Panc1 (cell line): ENCODE data around the gene BCR. TPM values are rescaled to one million over a fixed set of nuclear protein-coding genes. Genes with fewer than 3 reads are reported as not detected.

ENCODE experiments used
- ATAC-seq: fragments of 200-7000 bp; cut with Tn5 transposase; 2 replicates; pipeline ENCODE4 v1.9.1; 2020; ENCODE audit warnings: mild to moderate bottlenecking, moderate library complexity
- BruUV-seq: library from RNA; stranded (reverse); fragments of 400-500 nt; replicated peaks from 2 replicates; lab custom pipeline; 2021; lab: Mats Ljungman, UMichigan
- CTCF ChIA-PET: fragments of 300-600 bp; sonication (Branson Sonifier 250); formaldehyde crosslinking; loops from one replicate; lab custom pipeline; 2022; ENCODE audit warnings: antibody characterized with exemption; lab: Charles Lee
- POLR2A ChIA-PET: fragments of 300-600 bp; sonication (Branson Sonifier 250); formaldehyde crosslinking; loops from one replicate; lab custom pipeline; 2022; ENCODE audit warnings: antibody characterized with exemption; lab: Charles Lee
- DNase-seq: peaks from one replicate; pipeline ENCODE4 v3.0.0-alpha.2; 2010; ENCODE audit warnings: low read depth, low spot score
- H3K27ac ChIP-seq: 2 replicates; pipeline ENCODE4 v1.5.1; 2011; ENCODE audit warnings: mild to moderate bottlenecking, low read length, inconsistent platforms
- H3K27me3 ChIP-seq: fragments of 200-500 bp; sonication (Bioruptor generic); 2 replicates; pipeline ENCODE4 v1.6.0; 2014; ENCODE audit warnings: low read length, inconsistent platforms; ENCODE audit not compliant: control insufficient read depth, insufficient read depth
- H3K36me3 ChIP-seq: fragments of 200-500 bp; sonication (Bioruptor generic); 2 replicates; pipeline ENCODE4 v1.5.1; 2014; ENCODE audit warnings: inconsistent platforms, mild to moderate bottlenecking, low read length, moderate library complexity; ENCODE audit not compliant: control insufficient read depth, insufficient read depth
- H3K4me1 ChIP-seq: 2 replicates; pipeline ENCODE4 v1.5.1; 2011; ENCODE audit warnings: inconsistent platforms, mild to moderate bottlenecking, low read length, moderate library complexity; ENCODE audit not compliant: control insufficient read depth, insufficient read depth
- H3K4me3 ChIP-seq, 2 experiments: 2 replicates each; pipeline ENCODE4 v1.5.1; 2011 to 2012; ENCODE audit warnings: low read depth in 2 of 2, low read length in 2 of 2, mild to moderate bottlenecking in 2 of 2, inconsistent platforms in 1 of 2, moderate library complexity in 1 of 2
- H3K9me3 ChIP-seq: fragments of 200-500 bp; sonication (Bioruptor generic); 2 replicates; pipeline ENCODE4 v1.5.1; 2014; ENCODE audit warnings: low read depth, mild to moderate bottlenecking, inconsistent platforms, low read length, moderate library complexity; ENCODE audit not compliant: control insufficient read depth, insufficient read depth
- POLR2AphosphoS5 ChIP-seq: IDR thresholded peaks from 2 replicates; pipeline ENCODE4 v1.6.1; 2012; ENCODE audit warnings: mild to moderate bottlenecking, low read depth, low read length, moderate library complexity
- SIN3A ChIP-seq: IDR thresholded peaks from 2 replicates; pipeline ENCODE4 v1.6.1; 2012; ENCODE audit warnings: low read depth, mild to moderate bottlenecking, low read length, moderate library complexity, borderline replicate concordance; ENCODE audit not compliant: insufficient read depth
- TCF7L2 ChIP-seq: IDR thresholded peaks from 2 replicates; pipeline ENCODE4 v1.6.1; 2011; ENCODE audit warnings: mild to moderate bottlenecking, low read depth, low read length, inconsistent platforms
- in situ Hi-C: cut with HindIII; loops from 2 replicates; pipeline ENCODE4 v1.10.0; 2016; ENCODE audit warnings: low sequenced_read_pairs, low pct_unique_long_range_greater_than_20kb
- intact Hi-C: fragments of 100-400 bp; cut with micrococcal nuclease; formaldehyde crosslinking; loops from one replicate; pipeline ENCODE4 v1.10.0; 2022; ENCODE audit not compliant: unreplicated experiment
- total RNA-seq: library from RNA; stranded (reverse); gene quantifications from one replicate; pipeline ENCODE4 v1.2.1, GENCODE V29; 2021; ENCODE audit not compliant: unreplicated experiment
- TF ChIP-seq, protein P1 (sequence below), 2 experiments: IDR thresholded peaks; 2 replicates each; pipeline ENCODE4 v1.6.1; 2011 to 2012; ENCODE audit warnings: low read depth in 2 of 2, control low read depth in 1 of 2, low read length in 1 of 2, mild to moderate bottlenecking in 1 of 2, moderate library complexity in 1 of 2; ENCODE audit not compliant: insufficient read depth in 1 of 2
- TF ChIP-seq, protein P2 (sequence below): fragments of 450-650 bp; IDR thresholded peaks from 2 replicates; pipeline ENCODE4 v1.5.1; 2017; ENCODE audit warnings: mild to moderate bottlenecking

BCR gene
- total RNA-seq, 1 experiment from 2014 or later: 32.1 TPM

DNA sequence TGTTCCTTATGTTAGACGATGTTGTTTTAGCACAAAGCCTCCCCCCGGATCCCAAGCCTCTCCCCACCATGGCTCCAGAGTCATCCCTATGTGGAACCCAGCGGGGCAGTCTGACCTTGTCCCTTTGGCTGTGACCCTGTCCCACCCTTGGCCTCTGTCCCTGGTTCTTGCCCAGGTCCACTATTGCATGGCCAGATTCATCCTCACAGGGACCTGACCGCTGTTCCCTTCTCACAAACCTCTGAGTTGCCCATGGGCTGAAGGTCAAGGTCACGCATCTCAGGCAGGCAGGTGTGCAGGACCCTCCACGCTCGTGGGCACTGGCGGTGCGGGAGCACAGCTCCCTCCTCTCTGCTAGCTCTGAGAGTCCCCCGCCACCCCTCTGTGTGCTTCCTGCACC, 39.0 kb downstream of the BCR start:
- CTCF ChIA-PET: interaction anchor here (0.6 kb wide), 1 partner anchor 670 kb away, joined by 5 read pairs; no protein-coding TSS in a partner anchor
- intact Hi-C loops: no loop called here

DNA sequence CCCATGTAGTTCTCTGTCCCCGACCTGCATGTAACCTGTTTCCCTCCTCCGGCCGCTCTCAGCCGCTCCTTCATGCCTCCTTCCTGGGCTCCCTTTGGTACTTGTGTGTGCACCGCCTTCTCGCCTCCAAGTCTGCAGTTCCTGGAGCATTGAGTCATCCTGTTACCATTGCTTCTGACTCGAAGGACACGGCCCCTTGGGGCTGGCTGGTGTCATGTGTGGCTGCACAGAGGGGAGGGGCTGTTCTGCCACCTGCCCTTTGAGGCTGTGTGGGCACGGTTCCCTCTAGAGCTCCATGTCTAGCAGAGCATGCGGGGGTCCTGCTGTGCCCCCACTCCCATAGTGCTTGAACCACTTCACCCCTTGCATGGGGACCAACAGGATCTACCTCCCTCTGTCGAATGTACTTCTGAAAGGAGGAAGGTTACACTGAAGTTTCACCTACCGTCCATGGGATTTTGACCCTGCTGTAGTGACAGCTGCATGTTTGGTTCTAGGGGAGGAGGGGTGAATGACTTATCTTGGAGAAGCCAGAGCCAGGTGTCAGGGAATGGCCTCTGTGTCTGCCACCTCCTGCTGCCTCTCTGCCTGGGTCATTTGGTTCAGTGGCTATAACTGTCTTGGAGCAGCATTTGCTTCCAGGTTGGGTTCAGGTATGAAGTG, 39.6 kb downstream of the BCR start:
- TF ChIP-seq SIN3A (no peak), TCF7L2 (no peak), POLR2AphosphoS5 (no peak)
- TF ChIP-seq, protein P1, sequence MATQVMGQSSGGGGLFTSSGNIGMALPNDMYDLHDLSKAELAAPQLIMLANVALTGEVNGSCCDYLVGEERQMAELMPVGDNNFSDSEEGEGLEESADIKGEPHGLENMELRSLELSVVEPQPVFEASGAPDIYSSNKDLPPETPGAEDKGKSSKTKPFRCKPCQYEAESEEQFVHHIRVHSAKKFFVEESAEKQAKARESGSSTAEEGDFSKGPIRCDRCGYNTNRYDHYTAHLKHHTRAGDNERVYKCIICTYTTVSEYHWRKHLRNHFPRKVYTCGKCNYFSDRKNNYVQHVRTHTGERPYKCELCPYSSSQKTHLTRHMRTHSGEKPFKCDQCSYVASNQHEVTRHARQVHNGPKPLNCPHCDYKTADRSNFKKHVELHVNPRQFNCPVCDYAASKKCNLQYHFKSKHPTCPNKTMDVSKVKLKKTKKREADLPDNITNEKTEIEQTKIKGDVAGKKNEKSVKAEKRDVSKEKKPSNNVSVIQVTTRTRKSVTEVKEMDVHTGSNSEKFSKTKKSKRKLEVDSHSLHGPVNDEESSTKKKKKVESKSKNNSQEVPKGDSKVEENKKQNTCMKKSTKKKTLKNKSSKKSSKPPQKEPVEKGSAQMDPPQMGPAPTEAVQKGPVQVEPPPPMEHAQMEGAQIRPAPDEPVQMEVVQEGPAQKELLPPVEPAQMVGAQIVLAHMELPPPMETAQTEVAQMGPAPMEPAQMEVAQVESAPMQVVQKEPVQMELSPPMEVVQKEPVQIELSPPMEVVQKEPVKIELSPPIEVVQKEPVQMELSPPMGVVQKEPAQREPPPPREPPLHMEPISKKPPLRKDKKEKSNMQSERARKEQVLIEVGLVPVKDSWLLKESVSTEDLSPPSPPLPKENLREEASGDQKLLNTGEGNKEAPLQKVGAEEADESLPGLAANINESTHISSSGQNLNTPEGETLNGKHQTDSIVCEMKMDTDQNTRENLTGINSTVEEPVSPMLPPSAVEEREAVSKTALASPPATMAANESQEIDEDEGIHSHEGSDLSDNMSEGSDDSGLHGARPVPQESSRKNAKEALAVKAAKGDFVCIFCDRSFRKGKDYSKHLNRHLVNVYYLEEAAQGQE (IDR thresholded peaks at IDR 0.05; ENCODE audit: insufficient read depth in 1 of 2, low read depth in 2 of 2, low read length in 1 of 2): no peak
- TF ChIP-seq, protein P2, sequence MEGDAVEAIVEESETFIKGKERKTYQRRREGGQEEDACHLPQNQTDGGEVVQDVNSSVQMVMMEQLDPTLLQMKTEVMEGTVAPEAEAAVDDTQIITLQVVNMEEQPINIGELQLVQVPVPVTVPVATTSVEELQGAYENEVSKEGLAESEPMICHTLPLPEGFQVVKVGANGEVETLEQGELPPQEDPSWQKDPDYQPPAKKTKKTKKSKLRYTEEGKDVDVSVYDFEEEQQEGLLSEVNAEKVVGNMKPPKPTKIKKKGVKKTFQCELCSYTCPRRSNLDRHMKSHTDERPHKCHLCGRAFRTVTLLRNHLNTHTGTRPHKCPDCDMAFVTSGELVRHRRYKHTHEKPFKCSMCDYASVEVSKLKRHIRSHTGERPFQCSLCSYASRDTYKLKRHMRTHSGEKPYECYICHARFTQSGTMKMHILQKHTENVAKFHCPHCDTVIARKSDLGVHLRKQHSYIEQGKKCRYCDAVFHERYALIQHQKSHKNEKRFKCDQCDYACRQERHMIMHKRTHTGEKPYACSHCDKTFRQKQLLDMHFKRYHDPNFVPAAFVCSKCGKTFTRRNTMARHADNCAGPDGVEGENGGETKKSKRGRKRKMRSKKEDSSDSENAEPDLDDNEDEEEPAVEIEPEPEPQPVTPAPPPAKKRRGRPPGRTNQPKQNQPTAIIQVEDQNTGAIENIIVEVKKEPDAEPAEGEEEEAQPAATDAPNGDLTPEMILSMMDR: no peak
- no peaks in the 10 kb centered on the region for H3K27me3 ChIP-seq
- H3K4me3 ChIP-seq: no peak overlapping the region
- in situ Hi-C loops (no loop called here), intact Hi-C loops (no loop called here)
- ATAC-seq (no peak), DNase-seq (no peak)
- ChIA-PET POLR2A (no interaction called here), CTCF (no interaction called here)
- no peak overlapping the region for H3K27ac ChIP-seq
- H3K4me1 ChIP-seq: no peaks in the 10 kb centered on the region; the same call in none of the 2 replicates
- BruUV-seq: no TSS peak
- H3K9me3 ChIP-seq: no peaks in the 10 kb centered on the region
- no peaks in the 10 kb centered on the region for H3K36me3 ChIP-seq

More for the DNA sequence above, 39.0 kb downstream of the BCR start:
- DNase-seq (no peak), ATAC-seq (no peak)
- POLR2A ChIA-PET: no interaction called here
- TF ChIP-seq TCF7L2: no peak
- TF ChIP-seq, protein P1 (IDR thresholded peaks at IDR 0.05; ENCODE audit: insufficient read depth in 1 of 2, low read depth in 2 of 2, low read length in 1 of 2): no peak
- Histone ChIP-seq H3K9me3 (no peaks in the 10 kb centered on the region), H3K27ac (no peak overlapping the region), H3K36me3 (no peaks in the 10 kb centered on the region), H3K27me3 (no peaks in the 10 kb centered on the region), H3K4me1 (no peaks in the 10 kb centered on the region; the same call in none of the 2 replicates), H3K4me3 (no peak overlapping the region)
- in situ Hi-C loops: no loop called here
- BruUV-seq: no TSS peak
